GM21423 (cell line): ENCODE data around the gene CTSD.
"Not testable (repeated sequence)": the region's sequence is repeated elsewhere in the genome, so short reads cannot be mapped to it uniquely, and the experiment has no call there.

ENCODE experiments used
- ATAC-seq: cut with Tn5 transposase; IDR thresholded peaks from one replicate; pipeline ENCODE4 v1.9.1; 2021; ENCODE audit warnings: mild to moderate bottlenecking, moderate library complexity; ENCODE audit not compliant: unreplicated experiment

The CTSD gene

DNA sequence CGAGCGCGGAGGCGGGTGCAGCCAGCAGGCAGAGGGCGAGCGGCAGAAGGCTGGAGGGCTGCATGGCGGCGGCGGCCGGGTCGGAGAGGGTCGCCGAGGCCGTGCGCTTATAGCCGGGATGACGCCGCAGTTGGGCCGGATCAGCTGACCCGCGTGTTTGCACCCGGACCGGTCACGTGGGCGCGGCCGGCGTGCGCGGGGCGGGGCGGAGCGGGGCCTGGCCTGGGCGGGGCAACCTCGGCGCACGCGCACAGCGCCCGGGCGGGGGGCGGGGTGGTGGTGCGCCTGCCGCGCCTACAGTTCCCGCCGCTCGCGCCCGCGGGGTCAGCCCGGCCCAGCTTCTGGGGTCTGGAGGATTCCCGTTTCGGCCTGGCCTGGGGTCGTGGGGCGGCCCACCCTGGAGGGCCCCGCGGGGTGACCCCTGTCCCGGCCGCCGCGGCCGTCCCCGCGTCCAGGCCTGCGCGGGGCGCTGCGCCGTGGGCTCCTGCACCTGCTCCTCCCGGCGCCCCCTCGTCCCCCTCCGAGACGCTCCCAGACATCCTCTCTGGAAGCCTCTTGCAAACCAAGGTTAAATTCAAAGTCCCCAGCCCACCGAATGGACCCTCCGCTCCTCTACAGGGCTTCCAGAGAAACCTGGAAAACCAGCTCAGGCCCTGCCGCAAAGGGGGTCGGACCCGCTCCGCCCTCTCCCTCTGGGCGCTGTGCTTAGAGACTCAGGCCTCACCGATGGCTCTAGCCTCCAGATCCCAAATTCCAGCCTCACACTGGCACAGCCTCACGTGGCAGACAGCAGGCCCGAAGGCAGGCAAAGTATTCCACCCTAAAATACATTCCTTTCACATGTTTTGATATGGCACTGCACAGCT, at the start of gene CTSD:
Gene CTSD (minus strand): TSS at position 132 of the 866 bp plus-strand sequence. CDS start 68 bp downstream, at position 64.
- peak; percentile 71 for ATAC-seq

GRCh38 chr11:1813356-1813755, 49.6 kb upstream of the CTSD start:
- ATAC-seq, result not testable (repeated sequence)

DNA sequence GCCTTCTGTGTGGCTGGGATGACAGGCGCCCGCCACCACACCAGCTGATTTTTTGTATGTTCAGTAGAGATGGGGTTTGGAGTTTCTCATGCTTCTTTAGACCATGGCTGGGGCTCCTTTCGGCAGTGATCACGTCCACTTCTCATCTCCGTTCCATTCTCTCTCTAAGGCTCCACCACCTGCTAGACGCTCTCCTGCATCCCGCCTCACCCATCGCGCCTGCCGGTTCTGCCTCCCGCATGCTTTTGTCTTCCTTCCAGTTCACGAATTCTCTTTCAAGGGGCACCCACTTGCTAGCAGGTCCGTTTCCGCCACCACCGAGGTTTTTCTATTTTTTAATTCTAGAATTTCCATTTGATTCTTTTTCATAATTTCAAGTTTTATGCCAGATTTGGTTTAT, 49.1 kb upstream of the CTSD start:
- ATAC-seq, result no peak

DNA sequence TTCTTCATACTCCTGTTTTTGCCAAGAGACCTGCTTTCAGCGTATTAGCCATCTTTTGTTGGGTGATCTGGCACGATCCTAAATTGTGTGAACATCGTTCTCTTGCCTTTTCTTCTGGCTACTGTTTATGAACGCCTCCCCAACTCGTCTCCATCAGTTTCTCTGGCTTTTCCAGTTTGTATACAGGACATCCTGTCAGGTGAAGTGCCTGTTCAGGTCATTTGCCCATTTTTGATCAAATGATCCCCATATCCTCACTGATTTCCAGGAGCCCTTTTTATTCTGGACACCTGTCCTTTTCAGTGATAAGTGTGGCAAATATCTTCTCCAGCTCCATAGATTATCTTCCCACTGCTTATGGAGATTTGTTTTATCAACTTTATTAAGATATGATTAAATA, 48.5 kb upstream of the CTSD start:
- no peak for ATAC-seq

- ATAC-seq, result no peak
These were observed 47.0 kb upstream of the CTSD start for GRCh38 chr11:1810761-1811160.

DNA sequence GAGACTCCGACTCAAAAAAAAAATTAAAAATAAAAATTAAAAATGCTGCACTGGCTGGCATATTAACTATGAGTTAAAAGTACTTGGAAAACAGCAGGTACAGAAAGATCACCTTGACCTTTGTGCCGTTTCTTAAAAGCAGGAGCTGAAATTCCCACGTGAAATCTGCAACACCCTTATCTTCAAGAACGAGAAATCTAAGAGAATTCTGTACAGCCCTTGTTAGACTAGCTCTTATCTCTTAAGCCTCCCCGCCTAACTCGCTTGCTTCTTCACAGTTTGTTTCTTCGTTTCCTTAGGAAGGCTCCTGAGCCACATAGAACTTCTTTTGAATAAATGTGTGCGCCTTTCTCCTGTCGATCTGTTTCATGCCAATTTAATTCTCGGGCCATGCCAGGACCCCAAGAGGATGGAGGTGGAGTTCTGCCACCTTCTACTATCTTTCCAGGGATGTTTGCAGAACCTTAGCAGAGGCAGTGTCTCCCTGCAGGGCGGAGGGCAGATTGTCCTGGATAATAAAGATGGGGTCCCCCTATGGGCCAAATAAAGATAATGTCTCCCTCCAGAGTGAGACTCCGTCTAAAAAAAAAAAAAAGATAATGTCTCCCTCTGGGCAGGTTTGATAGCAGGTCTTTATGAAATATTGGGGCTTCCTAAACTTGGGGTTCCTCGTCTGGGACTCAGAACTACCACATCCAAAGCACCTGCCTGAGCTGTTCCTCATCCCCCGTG, 43.7 kb upstream of the CTSD start:
- ATAC-seq, result no peak

DNA sequence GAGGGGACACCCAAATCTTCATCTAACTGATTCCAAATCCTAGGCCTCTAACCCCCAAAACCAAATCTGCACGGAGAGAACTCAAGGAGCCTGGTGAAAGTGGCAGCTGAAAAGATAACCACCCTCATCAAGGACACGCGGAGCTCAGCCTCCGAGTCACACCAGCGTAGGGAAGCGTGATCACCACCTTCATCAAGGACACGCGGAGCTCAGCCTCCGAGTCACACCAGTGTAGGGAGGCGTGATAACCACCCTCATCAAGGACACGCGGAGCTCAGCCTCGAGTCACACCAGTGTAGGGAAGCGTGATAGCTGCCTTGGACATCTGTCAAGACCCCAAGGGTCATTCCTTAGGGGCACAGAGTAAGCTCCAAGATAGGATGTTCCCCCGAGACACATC, 41.8 kb upstream of the CTSD start:
- no peak for ATAC-seq

DNA sequence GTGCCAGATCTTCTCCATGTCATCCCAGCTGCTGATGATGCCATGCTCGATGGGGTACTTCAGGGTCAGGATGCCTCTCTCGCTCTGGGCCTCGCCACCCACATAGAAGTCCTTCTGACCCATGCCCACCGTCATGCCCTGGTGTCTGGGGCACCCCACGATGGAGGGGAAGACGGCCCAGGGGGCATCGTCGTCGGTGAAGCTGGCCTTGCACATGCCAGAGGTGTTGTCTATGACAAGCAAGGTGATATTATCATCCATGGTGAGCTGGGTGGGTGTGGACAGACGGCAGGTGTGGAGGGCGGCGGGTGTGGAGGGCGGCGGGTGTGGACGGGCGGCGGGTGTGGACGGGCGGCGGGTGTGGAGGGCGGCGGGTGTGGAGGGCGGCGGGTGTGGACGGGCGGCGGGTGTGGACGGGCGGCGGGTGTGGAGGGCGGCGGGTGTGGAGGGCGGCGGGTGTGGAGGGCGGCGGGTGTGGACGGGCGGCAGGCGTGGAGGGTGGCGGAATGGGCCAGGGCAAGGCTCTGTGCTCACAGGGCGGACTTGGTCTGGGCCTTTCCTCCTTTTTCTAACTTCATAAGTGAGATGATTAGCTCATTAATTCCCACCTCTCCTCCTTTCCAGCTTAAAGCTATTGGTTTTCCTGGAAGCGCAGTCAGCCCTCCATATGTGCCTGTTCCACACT, 40.2 kb upstream of the CTSD start:
- not testable (repeated sequence) for ATAC-seq

DNA sequence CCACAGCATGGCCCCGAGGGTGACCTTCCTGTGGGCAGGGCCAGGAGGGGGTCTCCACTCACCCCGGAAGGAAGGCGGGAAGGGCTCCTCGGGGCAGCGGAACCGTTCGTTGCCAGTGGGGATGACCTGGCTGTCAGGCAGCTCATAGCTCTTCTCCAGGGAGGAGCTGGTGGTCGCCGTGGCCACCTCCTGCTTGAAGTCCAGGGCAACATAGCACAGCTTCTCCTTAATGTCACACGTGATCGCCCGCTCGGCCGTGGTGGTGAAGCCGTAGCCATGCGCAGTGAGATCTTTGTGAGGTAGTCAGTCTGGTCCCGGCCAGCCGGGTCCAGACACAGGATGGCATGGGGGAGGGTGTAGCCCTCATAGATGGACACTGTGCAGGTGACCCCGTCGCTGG, 39.5 kb upstream of the CTSD start:
- ATAC-seq, result no peak

DNA sequence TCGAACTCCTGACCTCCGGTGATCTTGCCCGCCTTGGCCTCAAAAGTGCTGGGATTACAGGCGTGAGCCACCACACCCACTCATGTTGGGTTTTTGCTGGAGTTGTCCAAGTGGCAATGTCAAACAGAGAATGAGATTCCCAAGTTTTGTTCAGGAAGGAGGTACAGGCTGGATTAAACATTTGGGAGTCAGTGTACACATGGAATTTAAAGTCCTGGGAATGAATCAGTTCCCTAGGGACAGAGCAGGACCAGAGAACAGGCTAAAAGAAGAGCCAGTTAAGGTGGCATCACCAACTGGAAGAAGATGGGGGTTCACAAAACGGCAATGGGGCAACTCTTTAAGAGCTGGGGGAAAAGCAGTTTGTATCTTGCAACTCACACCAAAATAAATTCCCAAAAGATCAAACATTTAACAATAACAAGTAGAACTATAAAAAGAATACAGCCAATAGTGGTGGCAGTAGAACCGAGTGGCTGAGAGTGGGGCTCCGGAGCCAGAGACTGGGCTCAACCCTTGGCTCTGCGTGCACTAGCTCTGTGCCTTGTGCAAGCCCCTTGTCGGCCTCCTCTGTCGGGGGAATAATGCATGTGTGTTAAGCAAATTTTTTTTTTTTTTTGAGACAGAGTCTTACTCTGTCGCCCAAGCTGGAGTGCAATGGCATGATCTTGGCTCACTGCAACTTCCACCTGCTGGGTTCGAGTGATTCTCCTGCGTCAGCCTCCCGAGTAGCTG, 33.8 kb upstream of the CTSD start:
- ATAC-seq, result no peak

GRCh38 chr11:1796413-1797011, 32.8 kb upstream of the CTSD start:
- ATAC-seq, result no peak

DNA sequence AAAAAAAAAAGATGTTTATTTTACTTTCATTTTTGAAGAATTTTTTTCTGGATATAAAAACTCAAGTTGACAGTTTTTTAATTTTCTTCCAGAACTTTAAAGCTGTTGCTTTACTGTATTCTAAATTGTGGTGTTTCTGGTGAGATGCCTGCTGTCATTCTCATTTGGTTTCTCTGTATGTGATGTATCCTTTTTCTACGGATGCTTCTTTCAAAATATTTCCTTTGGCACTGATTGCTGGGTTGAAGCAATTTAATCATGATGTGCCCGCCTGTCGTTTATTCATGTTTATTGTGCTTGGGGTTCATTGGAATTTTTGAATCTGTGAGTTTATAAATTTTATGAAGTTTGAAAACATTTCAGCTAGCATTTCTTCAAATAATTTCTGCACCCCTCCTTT, 29.4 kb upstream of the CTSD start:
- ATAC-seq, result no peak

GRCh38 chr11:1792461-1792860, 28.7 kb upstream of the CTSD start:
- no peak for ATAC-seq

DNA sequence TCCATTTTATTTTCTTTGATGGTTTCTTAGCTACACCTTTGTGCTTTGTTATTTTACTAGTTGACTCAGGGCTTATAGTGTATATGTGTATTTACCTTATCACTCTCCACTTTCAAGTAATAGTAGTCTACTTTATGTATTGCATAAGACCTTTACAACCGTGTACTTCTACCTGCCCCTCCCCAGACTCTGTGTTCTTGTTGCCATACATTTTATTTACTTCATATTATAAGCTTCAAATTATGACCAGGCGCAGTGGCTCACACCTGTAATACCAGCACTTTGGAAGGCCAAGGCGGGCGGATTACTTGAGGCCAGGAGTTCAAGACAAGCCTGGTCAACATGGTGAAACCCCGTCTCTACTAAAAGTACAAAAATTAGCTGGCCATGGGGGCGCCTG, 28.2 kb upstream of the CTSD start:
- ATAC-seq, result no peak

DNA sequence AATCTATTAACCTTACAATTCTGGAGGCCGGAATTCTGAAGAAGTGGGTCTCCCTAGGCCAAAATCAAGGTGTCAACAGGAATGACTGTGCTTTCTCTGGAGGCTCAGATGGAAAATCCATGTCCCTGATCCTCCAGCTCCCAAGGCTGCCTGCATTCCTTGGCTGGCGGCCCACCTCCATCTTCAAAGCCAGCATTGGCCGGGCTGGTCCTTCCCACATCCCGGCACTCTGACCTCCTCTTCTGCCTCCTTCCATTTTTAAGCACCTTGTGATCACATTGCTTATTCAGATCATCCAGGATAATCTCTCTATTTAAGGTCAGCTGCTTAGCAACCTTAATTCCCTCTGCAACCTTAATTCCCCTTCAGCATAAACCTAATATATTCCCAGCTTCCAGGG, 22.7 kb upstream of the CTSD start:
- ATAC-seq, result no peak

GRCh38 chr11:1785749-1786413, 22.2 kb upstream of the CTSD start:
- no peak for ATAC-seq

GRCh38 chr11:1784761-1785650, 21.3 kb upstream of the CTSD start:
- no peak for ATAC-seq

DNA sequence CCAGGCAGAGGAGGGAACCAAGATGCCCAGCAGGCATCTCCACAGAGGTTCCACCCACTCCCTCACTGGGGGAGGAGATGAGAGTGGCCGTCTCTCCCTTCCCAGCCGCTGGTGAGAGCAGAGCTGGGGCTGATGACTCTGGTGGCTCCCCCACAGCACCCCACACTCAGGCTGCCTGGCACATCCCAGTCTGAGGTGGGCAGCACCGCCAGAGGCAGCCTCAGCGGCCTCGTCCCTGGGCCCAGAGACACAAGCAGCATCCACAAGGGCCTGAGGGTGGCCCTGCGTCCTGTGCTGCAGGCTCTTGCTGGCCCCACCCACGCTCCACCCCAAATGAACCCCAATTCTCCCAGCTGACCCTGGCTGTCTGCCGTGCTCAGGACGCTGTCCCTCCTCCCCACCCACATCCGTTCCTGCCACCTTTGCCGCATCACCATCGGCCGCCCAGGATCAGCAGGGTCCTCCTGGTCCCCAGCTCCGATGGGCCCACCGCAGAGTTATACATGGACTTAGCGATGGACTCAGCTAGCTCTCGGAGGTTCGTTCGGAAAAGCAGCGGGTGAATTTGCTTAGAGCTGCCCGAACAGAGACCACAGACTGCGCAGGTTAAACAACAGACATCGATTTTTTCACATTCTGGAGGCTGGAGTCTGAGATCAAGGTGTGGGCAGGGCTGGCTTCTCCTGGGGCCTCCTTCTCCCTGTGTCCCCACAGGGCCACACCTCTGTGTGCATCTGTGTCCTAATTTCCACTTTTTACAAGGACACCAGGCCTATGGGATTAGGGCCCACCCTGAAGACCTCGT, 20.2 kb upstream of the CTSD start:
- no peak for ATAC-seq
